ENCODE data around the gene ZMAT2. TPM values are rescaled to one million over a fixed set of nuclear protein-coding genes. Genes with fewer than 3 reads are reported as not detected.
"Not testable (repeated sequence)": the region's sequence is repeated elsewhere in the genome, so short reads cannot be mapped to it uniquely, and the experiment has no call there.

ZMAT2 gene, protein sequence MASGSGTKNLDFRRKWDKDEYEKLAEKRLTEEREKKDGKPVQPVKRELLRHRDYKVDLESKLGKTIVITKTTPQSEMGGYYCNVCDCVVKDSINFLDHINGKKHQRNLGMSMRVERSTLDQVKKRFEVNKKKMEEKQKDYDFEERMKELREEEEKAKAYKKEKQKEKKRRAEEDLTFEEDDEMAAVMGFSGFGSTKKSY
- total RNA-seq (10 to 100 TPM; 28.0 to 46.0 (median 36.9) TPM), polyA plus RNA-seq (10 to 100 TPM; 74.5 to 97.9 (median 87.2) TPM)

DNA sequence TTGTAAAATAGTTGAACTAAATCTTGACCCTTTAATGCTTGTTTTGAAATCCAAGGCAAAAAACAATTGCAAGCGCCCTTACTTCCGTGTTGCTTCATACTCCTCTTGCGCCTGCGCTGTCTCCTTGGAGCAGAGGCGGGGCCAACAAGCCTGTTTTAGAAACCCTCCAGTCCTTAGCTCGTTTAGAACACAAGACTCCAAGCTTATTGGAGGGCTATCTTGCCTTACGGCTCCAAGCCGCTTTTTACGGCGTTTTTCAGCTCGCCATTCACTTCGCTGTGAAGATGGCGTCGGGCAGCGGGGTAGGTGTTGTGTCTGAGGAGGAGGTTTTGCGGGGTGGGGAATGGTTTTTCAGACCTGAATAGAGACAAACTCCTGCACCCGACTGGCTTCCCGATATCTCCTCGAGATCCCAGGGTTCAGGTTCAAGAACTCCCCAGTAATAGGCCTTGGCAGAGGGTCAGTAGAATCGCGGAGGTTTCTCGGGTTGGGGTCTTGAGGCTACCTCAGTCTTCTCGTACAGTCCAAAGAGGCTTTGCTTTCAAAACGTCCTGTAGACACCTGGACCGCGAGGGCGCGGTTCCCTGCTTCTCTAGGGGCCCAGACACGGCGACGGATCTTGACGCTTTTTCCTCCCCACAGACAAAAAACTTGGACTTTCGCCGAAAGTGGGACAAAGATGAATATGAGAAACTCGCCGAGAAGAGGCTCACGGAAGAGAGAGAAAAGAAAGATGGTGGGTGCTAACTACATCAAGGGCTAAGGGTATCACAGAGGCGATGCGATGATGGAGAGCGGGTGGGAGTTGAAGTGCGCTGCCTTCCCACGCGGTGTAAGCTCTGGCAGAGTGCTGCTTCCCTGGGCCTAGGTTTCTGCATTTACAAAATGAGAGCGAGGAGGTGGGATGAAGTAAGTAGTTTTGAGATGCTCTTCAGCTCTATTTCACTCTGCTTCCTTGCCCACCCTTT, at the start of gene ZMAT2:
Gene ZMAT2, plus strand, starts transcription at position 271 of the 968 bp plus-strand sequence. Its CDS starts 14 bp downstream, at position 285.
- Histone ChIP-seq H3K9me3 (no peaks in the 10 kb centered on the region), H3K27me3 (no peaks in the 10 kb centered on the region), H3K4me3 (peak within 1 kb of the TSS; percentile 76 to 88 (median 79)), H3K36me3 (peaks cover 28 to 82% (median 55%) of the 10 kb centered on the region in 4 donors), H3K27ac (peak within 1 kb of the TSS; percentile 78 to 80 (median 78)), H3K4me1 (peaks cover 0 to 17% (median 16%) of the 10 kb centered on the region in 4 donors)
- DNase-seq, result peak; percentile 98
- 1 to 2% methylated on average over 44 of the region's 44 CpGs for WGBS, 2 donors
- TF ChIP-seq EP300 (IDR thresholded peaks at IDR 0.05) (no peak), POLR2A (IDR thresholded peaks at IDR 0.05) (peak; percentile 64 to 83), POLR2AphosphoS5 (IDR thresholded peaks at IDR 0.05) (peak; percentile 87 to 96 (median 94))
- TF ChIP-seq, protein P1, sequence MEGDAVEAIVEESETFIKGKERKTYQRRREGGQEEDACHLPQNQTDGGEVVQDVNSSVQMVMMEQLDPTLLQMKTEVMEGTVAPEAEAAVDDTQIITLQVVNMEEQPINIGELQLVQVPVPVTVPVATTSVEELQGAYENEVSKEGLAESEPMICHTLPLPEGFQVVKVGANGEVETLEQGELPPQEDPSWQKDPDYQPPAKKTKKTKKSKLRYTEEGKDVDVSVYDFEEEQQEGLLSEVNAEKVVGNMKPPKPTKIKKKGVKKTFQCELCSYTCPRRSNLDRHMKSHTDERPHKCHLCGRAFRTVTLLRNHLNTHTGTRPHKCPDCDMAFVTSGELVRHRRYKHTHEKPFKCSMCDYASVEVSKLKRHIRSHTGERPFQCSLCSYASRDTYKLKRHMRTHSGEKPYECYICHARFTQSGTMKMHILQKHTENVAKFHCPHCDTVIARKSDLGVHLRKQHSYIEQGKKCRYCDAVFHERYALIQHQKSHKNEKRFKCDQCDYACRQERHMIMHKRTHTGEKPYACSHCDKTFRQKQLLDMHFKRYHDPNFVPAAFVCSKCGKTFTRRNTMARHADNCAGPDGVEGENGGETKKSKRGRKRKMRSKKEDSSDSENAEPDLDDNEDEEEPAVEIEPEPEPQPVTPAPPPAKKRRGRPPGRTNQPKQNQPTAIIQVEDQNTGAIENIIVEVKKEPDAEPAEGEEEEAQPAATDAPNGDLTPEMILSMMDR (IDR thresholded peaks at IDR 0.05), result no peak
- intact Hi-C loops (cut with DNase I), result loop anchor here (10.0 kb wide), 1 partner anchor 456 kb away; no protein-coding TSS in a partner anchor

DNA sequence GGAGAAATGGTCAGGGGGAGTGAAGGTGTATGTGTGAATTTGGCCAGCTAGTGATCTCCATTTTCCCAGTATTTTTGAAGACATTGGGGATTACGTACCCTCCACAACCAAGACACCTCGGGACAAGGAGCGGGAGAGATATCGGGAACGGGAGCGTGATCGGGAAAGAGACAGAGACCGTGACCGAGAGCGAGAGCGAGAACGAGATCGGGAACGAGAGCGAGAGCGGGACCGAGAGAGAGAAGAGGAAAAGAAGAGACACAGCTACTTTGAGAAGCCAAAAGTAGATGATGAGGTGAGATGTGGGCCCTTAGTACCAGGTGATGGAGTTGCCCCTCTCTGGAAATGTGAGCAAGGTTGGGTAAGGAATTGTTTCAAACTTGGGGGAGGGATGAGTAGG, 41.4 kb upstream of the ZMAT2 start:
- Histone ChIP-seq H3K27ac (no peak overlapping the region), H3K27me3 (no peaks in the 10 kb centered on the region), H3K36me3 (peaks cover 53 to 93% (median 84%) of the 10 kb centered on the region in 4 donors), H3K4me3 (no peak overlapping the region), H3K4me1 (peaks cover 0 to 3% (median 3%) of the 10 kb centered on the region in 4 donors), H3K9me3 (no peaks in the 10 kb centered on the region)
- 98% methylated on average over 17 of the region's 17 CpGs for WGBS, 2 donors
- no peak for DNase-seq
- no peak for TF ChIP-seq POLR2A (IDR thresholded peaks at IDR 0.05)
- intact Hi-C loops (cut with DNase I), result no loop called here

DNA sequence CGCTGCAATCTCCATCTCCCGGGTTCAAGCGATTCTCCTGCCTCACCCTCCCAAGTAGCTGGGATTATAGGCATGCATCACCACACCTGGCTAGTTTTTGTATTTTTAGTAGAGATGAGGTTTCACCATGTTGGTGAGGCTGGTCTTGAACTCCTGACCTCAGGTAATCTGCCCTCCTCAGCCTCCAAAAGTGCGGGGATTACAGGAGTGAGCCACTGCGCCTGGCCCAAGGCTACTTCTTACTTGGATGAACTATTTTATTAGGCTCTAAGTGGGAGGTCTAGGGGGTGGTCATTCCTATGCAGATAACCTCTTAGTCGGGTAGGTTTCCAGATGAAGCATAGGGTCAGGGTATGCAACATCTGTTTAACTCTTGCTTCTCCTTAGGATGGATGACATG, 39.9 kb upstream of the ZMAT2 start:
- DNase-seq; intact Hi-C loops (cut with DNase I); H3K27ac ChIP-seq; H3K9me3 ChIP-seq; H3K27me3 ChIP-seq; H3K4me3 ChIP-seq: not testable (repeated sequence)
- 90 to 94% methylated on average over 6 of the region's 6 CpGs for WGBS, 2 donors
- Histone ChIP-seq H3K36me3 (peaks cover 42 to 78% (median 71%) of the 10 kb centered on the region in 4 donors), H3K4me1 (peaks cover 0 to 10% (median 9%) of the 10 kb centered on the region in 4 donors)

DNA sequence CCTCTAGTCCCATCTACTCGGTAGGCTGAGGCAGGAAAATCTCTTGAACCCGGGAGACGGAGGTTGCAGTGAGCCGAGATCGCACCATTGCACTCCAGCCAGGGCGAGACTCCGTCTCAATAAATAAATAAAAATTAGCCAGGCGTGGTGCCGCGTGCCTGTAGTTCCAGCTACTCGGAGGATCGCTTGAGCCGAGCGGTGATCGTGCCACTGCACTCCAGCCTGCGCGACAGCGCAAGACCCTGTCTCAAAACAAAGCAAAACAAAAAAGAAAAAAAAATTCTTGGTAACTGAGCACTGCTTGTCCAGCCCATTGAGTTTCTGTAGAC, 36.3 kb upstream of the ZMAT2 start:
- Histone ChIP-seq H3K4me3 (peak overlapping the region; percentile 57 to 89 (median 75)), H3K36me3 (peaks cover 29 to 53% (median 44%) of the 10 kb centered on the region in 4 donors), H3K27me3 (no peaks in the 10 kb centered on the region), H3K4me1 (peaks cover 0 to 25% (median 22%) of the 10 kb centered on the region in 4 donors), H3K27ac (peak overlapping the region; percentile 84 to 91 (median 86)), H3K9me3 (no peaks in the 10 kb centered on the region)
- 4 to 17% methylated on average over 18 of the region's 18 CpGs for WGBS, 2 donors
- intact Hi-C loops (cut with DNase I), result loop anchor here (2.0 kb wide), 2 partner anchors 15 to 27 kb away; partner anchors contain the start of genes HARS1 and HARS2
- DNase-seq, result no peak
- TF ChIP-seq, protein P1 (IDR thresholded peaks at IDR 0.05), result no peak
- no peak for TF ChIP-seq POLR2AphosphoS5 (IDR thresholded peaks at IDR 0.05)

DNA sequence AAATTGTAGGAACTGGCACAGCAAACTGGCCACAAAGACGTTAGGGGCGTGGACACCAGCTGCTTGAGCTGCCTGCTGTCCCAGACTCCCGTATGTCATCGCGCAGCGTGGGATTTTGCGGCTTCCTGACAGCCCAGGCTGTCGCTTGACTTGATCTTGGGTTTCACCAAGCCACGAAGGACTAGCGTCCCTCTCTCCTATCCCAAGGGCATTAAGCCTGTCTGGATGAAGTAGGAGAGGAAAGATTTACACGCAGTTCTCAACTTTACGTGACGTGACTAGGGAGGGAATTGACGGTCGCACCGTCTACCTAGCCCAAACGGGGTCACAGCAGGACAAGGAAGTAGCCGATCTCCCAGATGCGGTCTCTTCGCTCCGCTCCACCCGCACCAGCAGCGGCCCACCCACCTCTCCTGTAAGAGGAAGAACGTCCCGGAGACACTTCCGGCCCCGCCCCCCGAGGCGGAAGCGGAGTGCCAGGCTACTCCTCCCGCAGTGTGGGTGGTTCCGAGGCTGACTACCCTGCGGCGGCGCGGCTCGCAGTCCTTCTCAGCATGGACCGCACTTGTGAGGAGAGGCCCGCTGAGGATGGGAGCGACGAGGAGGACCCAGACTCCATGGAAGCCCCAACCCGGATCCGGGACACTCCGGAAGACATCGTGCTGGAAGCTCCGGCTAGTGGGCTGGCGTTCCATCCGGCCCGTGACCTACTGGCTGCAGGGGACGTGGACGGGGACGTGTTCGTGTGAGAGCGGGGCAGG, 35.7 kb upstream of the ZMAT2 start, which contains the start of gene WDR55:
Gene WDR55, plus strand, starts transcription at position 546 of the 761 bp plus-strand sequence. Its CDS starts 9 bp downstream, at position 555.
- Histone ChIP-seq H3K4me1 (peaks cover 0 to 25% (median 22%) of the 10 kb centered on the region in 4 donors), H3K36me3 (peaks cover 29 to 53% (median 44%) of the 10 kb centered on the region in 4 donors), H3K4me3 (peak within 1 kb of the TSS; percentile 57 to 89 (median 75)), H3K9me3 (no peaks in the 10 kb centered on the region), H3K27ac (peak within 1 kb of the TSS; percentile 84 to 91 (median 86)), H3K27me3 (no peaks in the 10 kb centered on the region)
- peak; percentile 98 for DNase-seq
- TF ChIP-seq POLR2A (IDR thresholded peaks at IDR 0.05), result peak; percentile 71 to 86
- no peak for TF ChIP-seq EP300 (IDR thresholded peaks at IDR 0.05)
- TF ChIP-seq POLR2AphosphoS5 (IDR thresholded peaks at IDR 0.05), result peak; percentile 84 to 92 (median 90)
- WGBS, 2 donors, result 0% methylated on average over 54 of the region's 54 CpGs
- intact Hi-C loops (cut with DNase I), result loop anchor here (2.0 kb wide), 2 partner anchors 16 to 26 kb away; partner anchors contain the start of genes HARS1 and HARS2

DNA sequence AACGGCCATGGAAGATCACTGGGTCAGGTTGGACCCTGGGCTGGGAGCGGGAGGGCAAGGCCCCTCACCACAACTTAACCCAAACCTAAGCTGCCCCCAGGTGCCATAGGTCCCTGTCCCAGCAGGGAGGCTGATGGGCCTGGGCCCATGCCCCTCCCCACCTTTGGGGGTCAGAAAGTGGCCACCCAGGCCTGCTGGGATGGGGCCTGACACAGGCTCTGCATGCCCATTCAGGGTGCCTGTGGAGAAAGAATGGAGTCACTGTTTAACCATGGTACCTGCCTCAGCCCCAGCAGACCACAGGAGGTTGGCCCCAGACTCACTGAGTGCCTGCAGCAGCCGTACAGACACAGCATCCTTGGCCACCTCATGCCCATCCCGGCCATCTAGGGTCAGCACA, 29.2 kb upstream of the ZMAT2 start:
- H3K9me3 ChIP-seq; DNase-seq; H3K4me3 ChIP-seq; H3K27ac ChIP-seq; H3K27me3 ChIP-seq; intact Hi-C loops (cut with DNase I): not testable (repeated sequence)
- Histone ChIP-seq H3K36me3 (peaks cover 24 to 62% (median 38%) of the 10 kb centered on the region in 4 donors), H3K4me1 (peaks cover 0 to 15% (median 9%) of the 10 kb centered on the region in 4 donors)
- 86 to 99% methylated on average over 4 of the region's 4 CpGs for WGBS, 2 donors

Data from sigmoid colon (tissue), 7 donors.